ENCODE measurements around the gene RAET1L. TPM values are rescaled to one million over a fixed set of nuclear protein-coding genes. Genes with fewer than 3 reads are reported as not detected.
"Not testable (repeated sequence)": the region's sequence is repeated elsewhere in the genome, so short reads cannot be mapped to it uniquely, and the experiment has no call there.

The RAET1L gene
- not detected in 2 replicates for total RNA-seq

- ChIA-PET POLR2A (no interaction called here), CTCF (interaction anchor here (0.6 to 2.2 kb wide), 2 partner anchors 9 to 46 kb away, joined by 3 to 8 read pairs; no protein-coding TSS in a partner anchor)
- no peak for TF ChIP-seq CTCF (IDR thresholded peaks at IDR 0.05)
- peak within 1 kb of the TSS; percentile 35 for H3K4me3 Mint-ChIP-seq
- H3K36me3 Mint-ChIP-seq (ENCODE audit: low read depth), result no peaks in the 10 kb centered on the region
- peaks cover 30% of the 10 kb centered on the region for H3K4me1 Mint-ChIP-seq
- ATAC-seq (ENCODE audit: low read depth), result peak; percentile 54
- intact Hi-C loops (cut with micrococcal nuclease), result no loop called here
- DNase-seq, result no peak
- H3K27me3 Mint-ChIP-seq, result peaks cover 37% of the 10 kb centered on the region
- H3K27ac Mint-ChIP-seq, result no peak within 1 kb of the TSS
- no peaks in the 10 kb centered on the region for H3K9me3 Mint-ChIP-seq
Observed at GRCh38 chr6:150025201-150025917, at the start of gene RAET1L. RAET1L (minus strand) TSS chr6:150025532; CDS start chr6:150025471, 61 bp downstream.

- Mint-ChIP-seq H3K4me3 (no peak overlapping the region), H3K9me3 (no peaks in the 10 kb centered on the region), H3K27ac (no peak overlapping the region), H3K27me3 (peaks cover 42% of the 10 kb centered on the region), H3K36me3 (ENCODE audit: low read depth) (no peaks in the 10 kb centered on the region), H3K4me1 (peaks cover 11% of the 10 kb centered on the region)
- TF ChIP-seq CTCF (IDR thresholded peaks at IDR 0.05), result no peak
- ChIA-PET POLR2A (no interaction called here), CTCF (interaction anchor here (1.0 to 3.2 kb wide), 2 partner anchors 251 to 321 kb away, joined by 3 to 7 read pairs; no protein-coding TSS in a partner anchor)
- intact Hi-C loops (cut with micrococcal nuclease), result no loop called here
- ATAC-seq (ENCODE audit: low read depth) (no peak), DNase-seq (no peak)
Observed at GRCh38 chr6:150075034-150075421, 49.7 kb upstream of the RAET1L start.

GRCh38 chr6:150074396-150075033 is 49.2 kb upstream of the RAET1L start:
- POLR2A ChIA-PET; intact Hi-C loops (cut with micrococcal nuclease); H3K36me3 Mint-ChIP-seq (ENCODE audit: low read depth); DNase-seq; H3K9me3 Mint-ChIP-seq; ATAC-seq (ENCODE audit: low read depth); H3K4me3 Mint-ChIP-seq; H3K27ac Mint-ChIP-seq: not testable (repeated sequence)
- Mint-ChIP-seq H3K4me1 (peaks cover 13% of the 10 kb centered on the region), H3K27me3 (peaks cover 37% of the 10 kb centered on the region)
- CTCF ChIA-PET, result interaction anchor here (3.2 kb wide), 1 partner anchor 321 kb away, joined by 7 read pairs; no protein-coding TSS in a partner anchor

GRCh38 chr6:150072201-150072600 is 46.9 kb upstream of the RAET1L start:
- no peak overlapping the region for H3K27ac Mint-ChIP-seq
- TF ChIP-seq CTCF (IDR thresholded peaks at IDR 0.05), result no peak
- DNase-seq (no peak), ATAC-seq (ENCODE audit: low read depth) (peak; percentile 20)
- H3K27me3 Mint-ChIP-seq, result peaks cover 27% of the 10 kb centered on the region
- no peaks in the 10 kb centered on the region for H3K9me3 Mint-ChIP-seq
- peaks cover 22% of the 10 kb centered on the region for H3K4me1 Mint-ChIP-seq
- H3K36me3 Mint-ChIP-seq (ENCODE audit: low read depth), result no peaks in the 10 kb centered on the region
- intact Hi-C loops (cut with micrococcal nuclease), result no loop called here
- ChIA-PET POLR2A (no interaction called here), CTCF (interaction anchor here (0.6 to 3.0 kb wide), 4 partner anchors 9 to 1249 kb away, joined by 3 to 10 read pairs (median 4); no protein-coding TSS in a partner anchor)
- H3K4me3 Mint-ChIP-seq, result no peak overlapping the region

GRCh38 chr6:150070236-150070818 is 45.0 kb upstream of the RAET1L start:
- Mint-ChIP-seq H3K9me3 (no peaks in the 10 kb centered on the region), H3K27me3 (peaks cover 26% of the 10 kb centered on the region), H3K36me3 (ENCODE audit: low read depth) (no peaks in the 10 kb centered on the region), H3K4me1 (peaks cover 22% of the 10 kb centered on the region), H3K4me3 (no peak overlapping the region), H3K27ac (no peak overlapping the region)
- DNase-seq (no peak), ATAC-seq (ENCODE audit: low read depth) (no peak)
- CTCF ChIA-PET, result interaction anchor here (0.5 to 3.0 kb wide), 14 partner anchors 9 to 671 kb away, joined by 3 to 13 read pairs (median 4); no protein-coding TSS in a partner anchor
- TF ChIP-seq CTCF (IDR thresholded peaks at IDR 0.05), result no peak
- POLR2A ChIA-PET, result interaction anchor here (0.6 to 0.7 kb wide), 3 partner anchors 9 to 531 kb away, joined by 3 to 4 read pairs (median 4); no protein-coding TSS in a partner anchor
- intact Hi-C loops (cut with micrococcal nuclease), result no loop called here
